Liver (tissue), 9 donors: ENCODE results near the gene MYOG. TPM values are rescaled to one million over a fixed set of nuclear protein-coding genes. Genes with fewer than 3 reads are reported as not detected.

Experiments
- DNase-seq: peaks from one replicate; pipeline ENCODE4 v3.0.0-alpha.2; 2017; ENCODE audit warnings: low spot score
- H3K27ac ChIP-seq, 2 donors: one replicate each; pipeline ENCODE4 v1.7.0; 2013; ENCODE audit warnings: inconsistent platforms in 2 of 2, low read length in 2 of 2, control low read depth in 1 of 2, low read depth in 1 of 2, mild to moderate bottlenecking in 1 of 2
- H3K27me3 ChIP-seq, 4 donors: one replicate each; pipeline versions ENCODE4 v1.6.1 to v1.7.0; 2013; ENCODE audit warnings: low read length in 3 of 4, inconsistent platforms in 1 of 4, mild to moderate bottlenecking in 1 of 4, moderate library complexity in 1 of 4; ENCODE audit not compliant: control insufficient read depth in 4 of 4, insufficient read depth in 4 of 4
- H3K36me3 ChIP-seq, 4 donors: one replicate each; pipeline versions ENCODE4 v1.6.1 to v1.7.0; 2013; ENCODE audit warnings: low read length in 3 of 4, mild to moderate bottlenecking in 3 of 4, low read depth in 1 of 4, moderate library complexity in 1 of 4; ENCODE audit not compliant: control insufficient read depth in 4 of 4, insufficient read depth in 3 of 4
- H3K4me1 ChIP-seq, 4 donors: one replicate each; pipeline versions ENCODE4 v1.6.1 to v1.7.0; 2013; ENCODE audit warnings: low read length in 3 of 4, mild to moderate bottlenecking in 3 of 4, moderate library complexity in 1 of 4; ENCODE audit not compliant: control insufficient read depth in 4 of 4, insufficient read depth in 4 of 4
- H3K4me3 ChIP-seq, 3 donors: one replicate each; pipeline versions ENCODE4 v1.6.1 to v1.7.0; 2013; ENCODE audit warnings: low read length in 3 of 3, control low read depth in 1 of 3, low read depth in 1 of 3, mild to moderate bottlenecking in 1 of 3
- H3K9ac ChIP-seq, 2 donors: one replicate each; pipeline ENCODE4 v1.7.0; 2013; ENCODE audit warnings: low read length in 2 of 2, mild to moderate bottlenecking in 2 of 2, moderate library complexity in 2 of 2, control low read depth in 1 of 2, low read depth in 1 of 2
- H3K9me3 ChIP-seq, 4 donors: one replicate each; pipeline versions ENCODE4 v1.6.1 to v1.7.0; 2013; ENCODE audit warnings: low read length in 3 of 4; ENCODE audit not compliant: control insufficient read depth in 4 of 4
- CTCF ChIP-seq: fragments of 150-350 bp; IDR thresholded peaks from 2 replicates; pipeline ENCODE4 v1.5.1; 2017; ENCODE audit warnings: improper control_type of control experiment, low read depth, low read length; ENCODE audit not compliant: missing input control
- FOXA1 ChIP-seq: IDR thresholded peaks from 2 replicates; pipeline ENCODE4 v1.6.1; 2016; ENCODE audit warnings: antibody characterized with exemption
- FOXA2 ChIP-seq: IDR thresholded peaks from 2 replicates; pipeline ENCODE4 v1.6.1; 2016; ENCODE audit warnings: antibody characterized with exemption
- GABPA ChIP-seq, 2 donors: IDR thresholded peaks in 1 of 2; conservative IDR thresholded peaks in 1 of 2; 2 replicates each; pipeline ENCODE4 v1.6.1; 2016; ENCODE audit warnings: antibody characterized with exemption in 2 of 2, mild to moderate bottlenecking in 1 of 2, moderate library complexity in 1 of 2
- HNF4A ChIP-seq, 2 donors: conservative IDR thresholded peaks; 2 replicates each; pipeline ENCODE4 v1.6.1; 2016; ENCODE audit warnings: antibody characterized with exemption in 2 of 2, mild to moderate bottlenecking in 2 of 2
- HNF4G ChIP-seq: IDR thresholded peaks from 2 replicates; pipeline ENCODE4 v1.6.1; 2016; ENCODE audit warnings: antibody characterized with exemption
- JUND ChIP-seq, 2 donors: IDR thresholded peaks; 2 replicates each; pipeline ENCODE4 v1.6.1; 2016; ENCODE audit warnings: antibody characterized with exemption in 2 of 2
- MAX ChIP-seq: IDR thresholded peaks from 2 replicates; pipeline ENCODE4 v1.6.1; 2016; ENCODE audit warnings: antibody characterized with exemption
- RAD21 ChIP-seq, 2 donors: IDR thresholded peaks; 2 replicates each; pipeline ENCODE4 v1.6.1; 2016; ENCODE audit warnings: antibody characterized with exemption in 2 of 2, mild to moderate bottlenecking in 2 of 2
- REST ChIP-seq: IDR thresholded peaks from 2 replicates; pipeline ENCODE4 v1.6.1; 2016; ENCODE audit warnings: antibody characterized with exemption, mild to moderate bottlenecking
- RXRA ChIP-seq, 2 donors: IDR thresholded peaks; 2 replicates each; pipeline ENCODE4 v1.6.1; 2017 to 2018; ENCODE audit warnings: antibody characterized with exemption in 2 of 2, mild to moderate bottlenecking in 1 of 2
- SP1 ChIP-seq: IDR thresholded peaks from 2 replicates; pipeline ENCODE4 v1.6.1; 2018; ENCODE audit warnings: antibody characterized with exemption, mild to moderate bottlenecking
- YY1 ChIP-seq: IDR thresholded peaks from 2 replicates; pipeline ENCODE4 v1.6.1; 2016; ENCODE audit warnings: antibody characterized with exemption, mild to moderate bottlenecking
- ZBTB33 ChIP-seq: IDR thresholded peaks from 2 replicates; pipeline ENCODE4 v1.6.1; 2016; ENCODE audit warnings: antibody characterized with exemption
- WGBS: extraction: QIAGEN DNeasy Blood & Tissue Kit; methylation state at CpG from one replicate; pipeline ENCODE4 v1.1.7; 2013; 5-methylcytosine and 5-hydroxymethylcytosine counted together
- polyA plus RNA-seq, 2 donors: library from polyadenylated mRNA; stranded (reverse) in 1 of 2; unstranded in 1 of 2; fragments of 200-250 nt in 1 of 2; fragments of >200 nt in 1 of 2; fragmentation: Nextera tagmentation in 1 of 2; extraction: Ambion mirVana in 1 of 2; gene quantifications; one replicate each; pipeline versions ENCODE4 v1.2.1 to v1.2.3, GENCODE V29; 2013 to 2015
- total RNA-seq, 2 donors: library from RNA; depleted of rRNA; stranded (reverse); fragments of >200 nt; gene quantifications; one replicate each; pipeline ENCODE4 v1.2.3, GENCODE V29; 2014
- TF ChIP-seq, protein P1 (sequence below): IDR thresholded peaks from 2 replicates; pipeline ENCODE4 v1.6.1; 2016; ENCODE audit warnings: antibody characterized with exemption
- donor health status: healthy.
- donor health status: healthy.
- donor health status: healthy.
- donor health status: healthy.
- donor health status: healthy.

The MYOG gene
- total and polyA plus RNA-seq, 4 donors, result not detected

DNA sequence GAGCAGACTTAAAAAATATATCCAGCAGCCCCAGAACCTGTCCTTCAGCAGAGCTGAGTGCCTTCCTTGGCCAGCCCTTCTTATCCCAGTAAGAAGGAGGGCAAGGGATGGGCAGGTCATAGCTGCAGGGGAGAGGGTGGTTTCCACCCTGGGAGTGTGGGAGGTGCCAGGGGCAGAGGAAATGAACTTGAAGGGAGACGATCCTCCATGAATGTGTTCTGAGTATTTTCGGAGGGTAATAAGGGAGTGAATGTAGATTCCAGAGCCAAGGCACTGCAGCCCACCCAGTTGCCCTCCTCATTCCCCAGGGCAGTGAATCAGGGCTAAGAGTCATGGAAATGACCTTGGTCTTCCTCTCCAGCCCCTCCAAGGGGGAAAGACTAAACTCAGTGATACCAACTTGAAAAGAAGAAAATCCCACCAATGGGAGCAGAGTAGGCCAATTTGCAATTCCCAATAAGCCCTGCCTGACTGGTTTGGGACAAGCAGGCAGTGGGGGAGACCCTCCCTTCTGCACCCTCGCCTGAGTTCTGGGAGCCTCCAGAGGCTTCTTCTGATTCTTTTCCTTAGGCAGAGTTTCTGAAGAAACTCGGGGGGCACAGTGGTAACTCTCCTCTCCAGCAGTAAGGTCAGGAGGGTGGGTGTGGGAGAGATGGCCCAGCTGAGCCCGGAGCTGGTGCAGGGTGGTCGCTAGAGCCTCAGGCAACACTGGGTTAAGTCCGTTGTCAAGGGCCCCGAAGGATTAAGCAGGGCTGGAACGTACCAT, 4.2 kb downstream of the MYOG start:
- Histone ChIP-seq H3K4me1 (peaks cover 0 to 9% (median 0%) of the 10 kb centered on the region in 4 donors), H3K27me3 (no peaks in the 10 kb centered on the region), H3K4me3 (no peak overlapping the region), H3K9me3 (no peaks in the 10 kb centered on the region), H3K9ac (no peak overlapping the region), H3K36me3 (no peaks in the 10 kb centered on the region), H3K27ac (no peak overlapping the region)
- TF ChIP-seq GABPA (IDR thresholded peaks at IDR 0.05 in 1 of 2, conservative IDR thresholded peaks at IDR 0.05 in 1 of 2) (no peak), RAD21 (IDR thresholded peaks at IDR 0.05) (no peak), HNF4G (no peak), CTCF (no peak), SP1 (no peak), FOXA1 (no peak), YY1 (no peak), REST (no peak), FOXA2 (no peak), MAX (no peak), ZBTB33 (no peak), RXRA (IDR thresholded peaks at IDR 0.05) (no peak), JUND (IDR thresholded peaks at IDR 0.05) (no peak), HNF4A (conservative IDR thresholded peaks at IDR 0.05) (no peak)
- TF ChIP-seq, protein P1, sequence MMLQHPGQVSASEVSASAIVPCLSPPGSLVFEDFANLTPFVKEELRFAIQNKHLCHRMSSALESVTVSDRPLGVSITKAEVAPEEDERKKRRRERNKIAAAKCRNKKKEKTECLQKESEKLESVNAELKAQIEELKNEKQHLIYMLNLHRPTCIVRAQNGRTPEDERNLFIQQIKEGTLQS, result no peak
- no peak for DNase-seq
- 79% methylated on average over 9 of the region's 9 CpGs for WGBS
